Stomach (tissue), 9 donors: ENCODE results near the gene FUS. TPM values are rescaled to one million over a fixed set of nuclear protein-coding genes. Genes with fewer than 3 reads are reported as not detected.

ENCODE experiments used
- DNase-seq, 2 donors: peaks; one replicate each; pipeline versions ENCODE4 v3.0.0 to v3.0.0-alpha.2; 2013 to 2019
- H3K27ac ChIP-seq, 5 donors: fragments of 200-600 bp in 4 of 5; sonication (generic) in 4 of 5; one replicate each; pipeline ENCODE4 v1.5.1; 2013 to 2019; ENCODE audit warnings: mild to moderate bottlenecking in 1 of 5, moderate library complexity in 1 of 5
- H3K27me3 ChIP-seq, 3 donors: fragments of 200-600 bp; sonication (generic); one replicate each; pipeline ENCODE4 v1.5.1; 2017 to 2019; ENCODE audit warnings: mixed run types in 1 of 3
- H3K36me3 ChIP-seq, 4 donors: fragments of 200-600 bp; sonication (generic); 1 replicate in 3 of 4; 2 replicates in 1 of 4; pipeline ENCODE4 v1.5.1; 2016 to 2019
- H3K4me1 ChIP-seq, 4 donors: fragments of 200-600 bp; sonication (generic); one replicate each; pipeline ENCODE4 v1.5.1; 2016 to 2019
- H3K4me3 ChIP-seq, 4 donors: fragments of 200-600 bp; sonication (generic) in 3 of 4; one replicate each; pipeline ENCODE4 v1.5.1; 2016 to 2019; ENCODE audit warnings: mild to moderate bottlenecking in 1 of 4
- H3K9me3 ChIP-seq, 4 donors: fragments of 200-600 bp; sonication (generic); one replicate each; pipeline ENCODE4 v1.5.1; 2016 to 2019
- CTCF ChIP-seq, 7 experiments: fragments of 450-650 bp in 4 of 7; fragments of 200-600 bp in 3 of 7; sonication (generic) in 3 of 7; IDR thresholded peaks; one replicate each; pipeline ENCODE4 v1.5.1; 2016 to 2019; ENCODE audit warnings: antibody characterized with exemption in 7 of 7, control low read depth in 2 of 7, mild to moderate bottlenecking in 1 of 7
- EP300 ChIP-seq: sonication (generic); formaldehyde crosslinking; IDR thresholded peaks from one replicate; pipeline ENCODE4 v1.6.1; 2017; ENCODE audit warnings: antibody characterized with exemption
- POLR2A ChIP-seq, 4 donors: fragments of 450-650 bp; IDR thresholded peaks; one replicate each; pipeline ENCODE4 v1.6.1; 2016; ENCODE audit warnings: antibody characterized with exemption in 4 of 4, control low read depth in 2 of 4, mild to moderate bottlenecking in 1 of 4, moderate library complexity in 1 of 4
- POLR2AphosphoS5 ChIP-seq, 3 donors: sonication (generic); formaldehyde crosslinking; IDR thresholded peaks; one replicate each; pipeline ENCODE4 v1.6.1; 2016; ENCODE audit warnings: antibody characterized with exemption in 3 of 3
- WGBS, 5 donors: extraction: QIAGEN DNeasy Blood & Tissue Kit in 3 of 5; methylation state at CpG; one replicate each; pipeline versions ENCODE4 v1.1.5 to v1.1.7; 2013 to 2018; 5-methylcytosine and 5-hydroxymethylcytosine counted together
- intact Hi-C: fragments of 100-400 bp; cut with DNase I; formaldehyde crosslinking; loops from one replicate; pipeline ENCODE4 v1.15.1; 2023; ENCODE audit warnings: low total_unique reads
- polyA plus RNA-seq, 3 donors: library from polyadenylated mRNA; stranded (reverse); fragments of 200-250 nt; gene quantifications; one replicate each; pipeline ENCODE4 v1.2.3, GENCODE V29; 2013
- total RNA-seq, 5 donors: library from RNA; depleted of rRNA; stranded (reverse); fragments of >200 nt; gene quantifications; one replicate each; pipeline versions ENCODE4 v1.1.0 to v1.2.3, GENCODE V29; 2014 to 2016
- donor health status: healthy with polysubstance abuse.
- donor health status: Bipolar disorder and iron deficiency.
- donor health status: healthy.

Gene FUS
- total and polyA plus RNA-seq, 8 donors = 41.1 to 175 (median 122) TPM

- peaks cover 63 to 86% (median 72%) of the 10 kb centered on the region in 4 donors for H3K4me1 ChIP-seq
- intact Hi-C loops = no loop called here
- peak overlapping the region in 2 of 4 donors; percentile 2 to 62 for H3K4me3 ChIP-seq
- no peak for DNase-seq
- peaks cover 0 to 7% (median 0%) of the 10 kb centered on the region in 3 donors for H3K27me3 ChIP-seq
- no peaks in the 10 kb centered on the region for H3K9me3 ChIP-seq
- TF ChIP-seq POLR2A (IDR thresholded peaks at IDR 0.05) = no peak
- no peak for TF ChIP-seq CTCF (IDR thresholded peaks at IDR 0.05)
- TF ChIP-seq EP300 = no peak
- no peak for TF ChIP-seq POLR2AphosphoS5 (IDR thresholded peaks at IDR 0.05)
- peaks cover 36 to 73% (median 68%) of the 10 kb centered on the region in 4 donors for H3K36me3 ChIP-seq
- 42 to 61% (median 52%) methylated on average over 10 to 11 of the region's 11 CpGs for WGBS, 5 donors
- H3K27ac ChIP-seq = peak overlapping the region; percentile 88 to 97 (median 91)
These were observed 48.5 kb upstream of the FUS start for GRCh38 chr16:31131416-31131815.

- Histone ChIP-seq H3K4me1 (peaks cover 60 to 85% (median 69%) of the 10 kb centered on the region in 4 donors), H3K4me3 (peak overlapping the region in 2 of 4 donors; percentile 2 to 62)
These were observed 48.1 kb upstream of the FUS start for GRCh38 chr16:31131841-31132271.

GRCh38 chr16:31132303-31132979 lies 47.5 kb upstream of the FUS start:
- Histone ChIP-seq H3K27ac (peak overlapping the region; percentile 88 to 97 (median 91)), H3K27me3 (peaks cover 0 to 7% (median 0%) of the 10 kb centered on the region in 3 donors), H3K9me3 (no peaks in the 10 kb centered on the region), H3K4me3 (peak overlapping the region in 2 of 4 donors; percentile 2 to 62), H3K4me1 (peaks cover 55 to 79% (median 64%) of the 10 kb centered on the region in 4 donors), H3K36me3 (peaks cover 29 to 62% (median 58%) of the 10 kb centered on the region in 4 donors)
- WGBS, 5 donors = 35 to 73% (median 59%) methylated on average over 19 to 20 of the region's 20 CpGs
- intact Hi-C loops = no loop called here
- TF ChIP-seq POLR2AphosphoS5 (IDR thresholded peaks at IDR 0.05) (no peak), EP300 (no peak), CTCF (IDR thresholded peaks at IDR 0.05) (no peak), POLR2A (IDR thresholded peaks at IDR 0.05) (no peak)
- no peak for DNase-seq

More at GRCh38 chr16:31131841-31132271, 48.1 kb upstream of the FUS start:
- H3K27me3 ChIP-seq = peaks cover 0 to 7% (median 0%) of the 10 kb centered on the region in 3 donors
- WGBS, 5 donors = 33 to 56% (median 40%) methylated on average over 2 to 5 of the region's 5 CpGs
- peak in 1 of 2 donors; percentile 66 for DNase-seq
- peaks cover 35 to 68% (median 64%) of the 10 kb centered on the region in 4 donors for H3K36me3 ChIP-seq
- peak overlapping the region; percentile 88 to 97 (median 91) for H3K27ac ChIP-seq
- H3K9me3 ChIP-seq = no peaks in the 10 kb centered on the region
- intact Hi-C loops = no loop called here
- peak in 1 of 3 donors; percentile 54 for TF ChIP-seq POLR2AphosphoS5 (IDR thresholded peaks at IDR 0.05)
- no peak for TF ChIP-seq EP300
- no peak for TF ChIP-seq CTCF (IDR thresholded peaks at IDR 0.05)
- no peak for TF ChIP-seq POLR2A (IDR thresholded peaks at IDR 0.05)

- intact Hi-C loops = no loop called here
- Histone ChIP-seq H3K9me3 (no peaks in the 10 kb centered on the region), H3K4me1 (peaks cover 50 to 77% (median 60%) of the 10 kb centered on the region in 4 donors), H3K27me3 (peaks cover 0 to 7% (median 0%) of the 10 kb centered on the region in 3 donors), H3K4me3 (peak overlapping the region in 3 of 4 donors; percentile 41 to 62 (median 62)), H3K27ac (peak overlapping the region; percentile 88 to 97 (median 91)), H3K36me3 (peaks cover 24 to 56% (median 51%) of the 10 kb centered on the region in 4 donors)
- WGBS, 5 donors = 43 to 64% (median 50%) methylated on average over 2 to 6 of the region's 6 CpGs
- TF ChIP-seq POLR2AphosphoS5 (IDR thresholded peaks at IDR 0.05) (no peak), EP300 (no peak), POLR2A (IDR thresholded peaks at IDR 0.05) (no peak), CTCF (IDR thresholded peaks at IDR 0.05) (no peak)
- DNase-seq = no peak
These were observed 46.9 kb upstream of the FUS start for GRCh38 chr16:31133046-31133501.
